ENCODE results near the gene STX17.

DNA sequence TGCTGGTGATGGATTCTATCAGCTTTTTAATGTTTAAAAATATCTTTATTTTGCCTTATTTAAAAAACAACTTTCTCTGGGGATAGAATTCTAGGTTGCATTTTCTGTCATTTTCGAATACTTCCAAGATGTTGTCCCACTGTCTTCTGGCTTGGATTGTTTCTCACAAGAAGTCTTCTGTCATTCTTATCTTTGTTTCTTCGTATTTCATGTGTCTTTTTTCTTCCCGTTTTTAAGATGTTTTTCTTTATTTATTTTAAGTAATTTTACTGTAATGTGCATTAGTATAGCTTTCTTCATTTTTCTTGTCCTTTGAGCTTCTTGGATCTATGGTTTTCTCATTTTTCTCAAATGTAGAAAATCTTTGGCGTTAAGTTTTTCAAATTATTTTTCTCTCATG, 19.1 kb downstream of the STX17 start:
- TF ChIP-seq, protein P1, sequence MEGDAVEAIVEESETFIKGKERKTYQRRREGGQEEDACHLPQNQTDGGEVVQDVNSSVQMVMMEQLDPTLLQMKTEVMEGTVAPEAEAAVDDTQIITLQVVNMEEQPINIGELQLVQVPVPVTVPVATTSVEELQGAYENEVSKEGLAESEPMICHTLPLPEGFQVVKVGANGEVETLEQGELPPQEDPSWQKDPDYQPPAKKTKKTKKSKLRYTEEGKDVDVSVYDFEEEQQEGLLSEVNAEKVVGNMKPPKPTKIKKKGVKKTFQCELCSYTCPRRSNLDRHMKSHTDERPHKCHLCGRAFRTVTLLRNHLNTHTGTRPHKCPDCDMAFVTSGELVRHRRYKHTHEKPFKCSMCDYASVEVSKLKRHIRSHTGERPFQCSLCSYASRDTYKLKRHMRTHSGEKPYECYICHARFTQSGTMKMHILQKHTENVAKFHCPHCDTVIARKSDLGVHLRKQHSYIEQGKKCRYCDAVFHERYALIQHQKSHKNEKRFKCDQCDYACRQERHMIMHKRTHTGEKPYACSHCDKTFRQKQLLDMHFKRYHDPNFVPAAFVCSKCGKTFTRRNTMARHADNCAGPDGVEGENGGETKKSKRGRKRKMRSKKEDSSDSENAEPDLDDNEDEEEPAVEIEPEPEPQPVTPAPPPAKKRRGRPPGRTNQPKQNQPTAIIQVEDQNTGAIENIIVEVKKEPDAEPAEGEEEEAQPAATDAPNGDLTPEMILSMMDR (IDR thresholded peaks at IDR 0.05): no peak
- no peak for TF ChIP-seq POLR2A (IDR thresholded peaks at IDR 0.05)

All from thyroid gland (tissue), 4 donors.